SU-DHL-6 (cell line): ENCODE results near the gene NECTIN3.

Experiments
- EZH2phosphoT487 ChIP-seq: fragments of 200-600 bp; sonication (generic), shearing (Covaris generic); conservative IDR thresholded peaks from 2 replicates; pipeline ENCODE4 v1.6.1; 2018; ENCODE audit warnings: mild to moderate bottlenecking, antibody characterized with exemption, low read length, moderate library complexity, mixed read lengths
- TF ChIP-seq, protein P1 (sequence below): fragments of 200-600 bp; sonication (generic); IDR thresholded peaks from one replicate; pipeline ENCODE4 v1.5.1; 2017; ENCODE audit warnings: antibody characterized with exemption, mild to moderate bottlenecking, low read length, moderate library complexity; ENCODE audit not compliant: insufficient read depth, poor library complexity, severe bottlenecking

DNA sequence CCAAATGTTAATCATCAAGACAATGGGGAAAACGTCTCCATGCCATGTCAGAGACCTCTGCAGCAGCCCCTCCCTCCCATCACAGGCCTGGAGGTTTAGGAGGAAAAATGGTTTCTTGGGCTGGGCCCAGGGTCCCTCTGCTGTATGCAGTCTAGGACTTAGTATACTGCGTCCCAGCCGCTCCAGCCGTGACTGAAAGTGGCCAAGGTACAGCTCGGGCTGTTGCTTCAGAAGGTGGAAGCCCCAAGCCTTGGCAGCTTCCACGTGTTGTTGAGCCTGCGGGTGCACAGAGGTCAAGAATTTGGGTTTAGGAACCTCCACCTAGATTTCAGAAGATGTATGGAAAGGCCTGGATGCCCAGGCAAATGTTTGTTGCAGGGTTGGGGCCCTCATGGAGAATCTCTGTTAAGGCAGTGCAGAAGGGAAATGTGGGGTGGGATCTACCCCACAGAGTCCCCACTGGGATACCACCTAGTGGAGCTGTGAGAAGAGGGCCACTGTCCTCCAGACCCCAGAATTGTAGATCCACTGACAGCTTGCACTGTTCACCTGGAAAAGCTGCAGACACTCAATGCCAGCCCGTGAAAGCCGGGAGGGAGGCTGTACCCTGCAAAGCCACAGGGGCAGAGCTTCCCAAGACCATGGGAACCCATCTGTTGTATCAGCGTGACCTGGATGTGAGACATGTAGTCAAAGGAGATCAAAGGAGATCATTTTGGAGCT, 25.0 kb downstream of the NECTIN3 start:
- TF ChIP-seq, protein P1, sequence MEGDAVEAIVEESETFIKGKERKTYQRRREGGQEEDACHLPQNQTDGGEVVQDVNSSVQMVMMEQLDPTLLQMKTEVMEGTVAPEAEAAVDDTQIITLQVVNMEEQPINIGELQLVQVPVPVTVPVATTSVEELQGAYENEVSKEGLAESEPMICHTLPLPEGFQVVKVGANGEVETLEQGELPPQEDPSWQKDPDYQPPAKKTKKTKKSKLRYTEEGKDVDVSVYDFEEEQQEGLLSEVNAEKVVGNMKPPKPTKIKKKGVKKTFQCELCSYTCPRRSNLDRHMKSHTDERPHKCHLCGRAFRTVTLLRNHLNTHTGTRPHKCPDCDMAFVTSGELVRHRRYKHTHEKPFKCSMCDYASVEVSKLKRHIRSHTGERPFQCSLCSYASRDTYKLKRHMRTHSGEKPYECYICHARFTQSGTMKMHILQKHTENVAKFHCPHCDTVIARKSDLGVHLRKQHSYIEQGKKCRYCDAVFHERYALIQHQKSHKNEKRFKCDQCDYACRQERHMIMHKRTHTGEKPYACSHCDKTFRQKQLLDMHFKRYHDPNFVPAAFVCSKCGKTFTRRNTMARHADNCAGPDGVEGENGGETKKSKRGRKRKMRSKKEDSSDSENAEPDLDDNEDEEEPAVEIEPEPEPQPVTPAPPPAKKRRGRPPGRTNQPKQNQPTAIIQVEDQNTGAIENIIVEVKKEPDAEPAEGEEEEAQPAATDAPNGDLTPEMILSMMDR: no peak
- no peak for TF ChIP-seq EZH2phosphoT487
